MCF 10A (cell line): ENCODE data around the gene DDN. TPM values are rescaled to one million over a fixed set of nuclear protein-coding genes. Genes with fewer than 3 reads are reported as not detected.

ENCODE experiments used
- BruUV-seq: library from RNA; stranded (reverse); fragments of 400-500 nt; replicated peaks from 2 replicates; lab custom pipeline; 2021; lab: Mats Ljungman, UMichigan
- CTCF ChIA-PET: fragments of 300-600 bp; sonication (Branson Sonifier 250); formaldehyde crosslinking; extraction: SDS; loops from one replicate; lab custom pipeline; 2021; ENCODE audit warnings: antibody characterized with exemption, inconsistent platforms; lab: Yijun Ruan, JAX
- POLR2A ChIA-PET: fragments of 300-600, 350-650 bp; sonication (Branson Sonifier 250); formaldehyde crosslinking; extraction: SDS; loops from one replicate; lab custom pipeline; 2020; ENCODE audit warnings: antibody characterized with exemption, inconsistent platforms; lab: Yijun Ruan, JAX
- DNase-seq: peaks from one replicate; pipeline ENCODE4 v3.0.0-alpha.2; 2018; ENCODE audit not compliant: unreplicated experiment
- H3K27ac Mint-ChIP-seq: one replicate; pipeline ENCODE4 v1.8.0; 2022; ENCODE audit warnings: mild to moderate bottlenecking, low read depth, mixed read lengths; ENCODE audit not compliant: unreplicated experiment
- H3K27me3 Mint-ChIP-seq: one replicate; pipeline ENCODE4 v1.8.0; 2022; ENCODE audit warnings: mixed read lengths; ENCODE audit not compliant: insufficient read depth, unreplicated experiment
- H3K36me3 Mint-ChIP-seq: one replicate; pipeline ENCODE4 v1.8.0; 2022; ENCODE audit warnings: mild to moderate bottlenecking, moderate library complexity, mixed read lengths; ENCODE audit not compliant: insufficient read depth, unreplicated experiment
- H3K4me1 Mint-ChIP-seq: one replicate; pipeline ENCODE4 v1.8.0; 2022; ENCODE audit warnings: mixed read lengths; ENCODE audit not compliant: insufficient read depth, unreplicated experiment
- H3K4me3 Mint-ChIP-seq: one replicate; pipeline ENCODE4 v1.8.0; 2022; ENCODE audit warnings: mild to moderate bottlenecking, moderate library complexity, mixed read lengths; ENCODE audit not compliant: unreplicated experiment
- H3K9me3 Mint-ChIP-seq: one replicate; pipeline ENCODE4 v1.8.0; 2022; ENCODE audit warnings: mixed read lengths; ENCODE audit not compliant: unreplicated experiment
- intact Hi-C: fragments of 100-400 bp; cut with micrococcal nuclease; formaldehyde crosslinking; loops from 2 replicates; pipeline ENCODE4 v1.14.1; 2022
- total RNA-seq: library from RNA; stranded (reverse); gene quantifications from 2 replicates; pipeline ENCODE4 v1.2.3, GENCODE V29; 2022
- TF ChIP-seq, protein P1 (sequence below): fragments of 200-600 bp; IDR thresholded peaks from one replicate; pipeline ENCODE4 v1.8.0; 2022; ENCODE audit warnings: antibody characterized with exemption, mild to moderate bottlenecking; ENCODE audit not compliant: unreplicated experiment

The DDN gene
- total RNA-seq, 1 experiment from 2014 or later, result 0.28 TPM

DNA sequence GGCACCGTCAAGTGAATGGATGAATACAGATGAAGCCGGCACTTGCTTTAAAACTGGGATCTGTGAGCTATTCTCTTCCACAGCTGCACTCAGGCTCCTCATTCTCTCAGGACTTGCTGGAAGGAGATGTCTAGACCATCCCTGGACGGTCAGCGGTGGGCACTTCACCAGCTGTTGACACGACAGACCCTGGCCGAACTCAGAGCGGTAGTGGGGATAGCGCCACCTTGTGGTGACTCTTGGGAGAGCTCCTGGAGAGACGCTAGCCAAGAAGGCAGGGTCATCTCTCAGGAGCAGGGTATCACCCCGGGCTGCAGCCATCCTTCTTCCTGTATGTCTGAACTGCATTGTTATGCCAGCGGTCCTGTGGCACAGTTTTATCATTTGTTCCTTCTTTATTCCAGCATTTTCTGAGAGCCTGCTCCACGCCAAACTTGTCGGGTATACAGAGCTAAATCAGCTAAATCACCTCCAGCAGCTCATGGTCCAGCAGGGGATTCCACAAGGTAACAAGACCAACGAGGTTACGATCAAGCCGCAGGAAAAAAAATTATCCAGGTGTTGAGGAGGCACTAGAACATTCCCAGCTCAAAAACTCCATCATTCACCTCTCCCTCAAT lies 11.0 kb downstream of the DDN start:
- intact Hi-C loops, result no loop called here
- H3K9me3 Mint-ChIP-seq, result no peaks in the 10 kb centered on the region
- H3K27ac Mint-ChIP-seq, result no peak overlapping the region
- ChIA-PET POLR2A (interaction anchor here (1.6 to 1.7 kb wide), 2 partner anchors 32 to 136 kb away, joined by 5 to 11 read pairs; partner anchors contain the start of gene DDX23), CTCF (interaction anchor here (0.6 to 4.5 kb wide), 53 partner anchors 9 to 635 kb away, joined by 3 to 54 read pairs (median 5); partner anchors contain the start of genes ARF3, DDX23, PRPF40B and RND1)
- DNase-seq, result peak; percentile 60
- no peak overlapping the region for H3K4me3 Mint-ChIP-seq
- no TSS peak for BruUV-seq
- TF ChIP-seq, protein P1, sequence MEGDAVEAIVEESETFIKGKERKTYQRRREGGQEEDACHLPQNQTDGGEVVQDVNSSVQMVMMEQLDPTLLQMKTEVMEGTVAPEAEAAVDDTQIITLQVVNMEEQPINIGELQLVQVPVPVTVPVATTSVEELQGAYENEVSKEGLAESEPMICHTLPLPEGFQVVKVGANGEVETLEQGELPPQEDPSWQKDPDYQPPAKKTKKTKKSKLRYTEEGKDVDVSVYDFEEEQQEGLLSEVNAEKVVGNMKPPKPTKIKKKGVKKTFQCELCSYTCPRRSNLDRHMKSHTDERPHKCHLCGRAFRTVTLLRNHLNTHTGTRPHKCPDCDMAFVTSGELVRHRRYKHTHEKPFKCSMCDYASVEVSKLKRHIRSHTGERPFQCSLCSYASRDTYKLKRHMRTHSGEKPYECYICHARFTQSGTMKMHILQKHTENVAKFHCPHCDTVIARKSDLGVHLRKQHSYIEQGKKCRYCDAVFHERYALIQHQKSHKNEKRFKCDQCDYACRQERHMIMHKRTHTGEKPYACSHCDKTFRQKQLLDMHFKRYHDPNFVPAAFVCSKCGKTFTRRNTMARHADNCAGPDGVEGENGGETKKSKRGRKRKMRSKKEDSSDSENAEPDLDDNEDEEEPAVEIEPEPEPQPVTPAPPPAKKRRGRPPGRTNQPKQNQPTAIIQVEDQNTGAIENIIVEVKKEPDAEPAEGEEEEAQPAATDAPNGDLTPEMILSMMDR, result peak; percentile 89
- H3K27me3 Mint-ChIP-seq, result peaks cover 61% of the 10 kb centered on the region
- no peaks in the 10 kb centered on the region for H3K4me1 Mint-ChIP-seq
- H3K36me3 Mint-ChIP-seq, result no peaks in the 10 kb centered on the region

DNA sequence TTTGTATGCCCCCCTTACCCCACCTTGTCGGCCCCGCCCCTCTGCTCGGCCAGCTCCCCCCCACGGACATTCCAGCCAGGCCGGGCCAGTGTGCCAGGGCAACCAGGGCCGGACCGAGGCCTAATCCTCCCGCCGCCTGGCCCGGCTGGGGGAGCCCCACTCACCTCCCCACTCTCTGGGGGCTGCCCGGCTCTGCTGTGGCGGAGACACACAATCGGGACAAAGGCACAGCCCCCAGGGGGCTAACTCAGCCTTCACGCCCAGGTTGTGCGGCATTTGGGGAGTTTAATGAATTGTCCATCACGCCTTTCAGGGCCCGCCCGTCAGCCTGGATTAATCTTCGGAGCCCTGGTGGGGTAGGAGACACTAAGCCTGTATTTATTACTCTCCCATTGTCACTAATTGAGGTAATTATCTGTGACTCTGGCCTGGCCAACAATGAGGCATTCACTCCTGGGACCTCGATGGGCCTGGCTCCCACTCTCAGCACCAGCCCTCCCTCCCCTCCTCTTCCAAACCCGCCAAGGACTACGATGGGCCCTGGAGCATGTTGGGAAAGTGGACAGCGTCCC lies 12.4 kb downstream of the DDN start:
- intact Hi-C loops, result no loop called here

DNA sequence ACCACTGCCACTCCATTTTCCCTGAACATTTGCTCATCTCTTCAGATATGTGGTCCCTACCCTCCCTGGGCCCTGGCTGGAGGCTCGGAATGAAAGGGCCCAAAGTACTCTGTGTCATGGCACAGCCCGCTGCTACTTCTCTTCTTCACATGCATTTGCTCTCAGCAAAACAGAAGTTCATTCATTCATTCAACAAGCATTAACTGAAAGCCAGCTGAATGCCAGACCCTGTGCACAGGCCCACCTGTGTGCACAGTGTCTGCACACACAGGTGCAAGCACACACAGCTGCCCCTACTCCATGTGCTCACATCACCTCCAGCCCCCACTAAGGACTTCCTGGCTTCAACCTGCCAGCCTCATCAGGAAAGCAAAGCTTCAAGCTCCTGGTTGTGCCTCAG lies 13.3 kb downstream of the DDN start:
- no TSS peak for BruUV-seq
- Mint-ChIP-seq H3K9me3 (no peaks in the 10 kb centered on the region), H3K4me1 (no peaks in the 10 kb centered on the region), H3K27ac (no peak overlapping the region), H3K4me3 (no peak overlapping the region), H3K27me3 (peaks cover 83% of the 10 kb centered on the region), H3K36me3 (peaks cover 6% of the 10 kb centered on the region)
- CTCF ChIA-PET, result interaction anchor here (0.6 to 3.9 kb wide), 4 partner anchors 8 to 205 kb away, joined by 3 to 37 read pairs (median 4); partner anchors contain the start of genes DDX23 and WNT1
- intact Hi-C loops, result no loop called here
- TF ChIP-seq, protein P1, result no peak
- DNase-seq, result no peak
- POLR2A ChIA-PET, result no interaction called here

More for the DNA sequence above, 12.4 kb downstream of the DDN start:
- Mint-ChIP-seq H3K27ac (no peak overlapping the region), H3K4me3 (no peak overlapping the region), H3K4me1 (no peaks in the 10 kb centered on the region), H3K9me3 (no peaks in the 10 kb centered on the region), H3K36me3 (peaks cover 1% of the 10 kb centered on the region), H3K27me3 (peaks cover 74% of the 10 kb centered on the region)
- POLR2A ChIA-PET, result no interaction called here
- CTCF ChIA-PET, result interaction anchor here (1.4 to 3.9 kb wide), 4 partner anchors 9 to 134 kb away, joined by 5 to 37 read pairs (median 10); partner anchors contain the start of genes DDX23 and WNT1
- no peak for DNase-seq
- TF ChIP-seq, protein P1, result no peak
- BruUV-seq, result no TSS peak

DNA sequence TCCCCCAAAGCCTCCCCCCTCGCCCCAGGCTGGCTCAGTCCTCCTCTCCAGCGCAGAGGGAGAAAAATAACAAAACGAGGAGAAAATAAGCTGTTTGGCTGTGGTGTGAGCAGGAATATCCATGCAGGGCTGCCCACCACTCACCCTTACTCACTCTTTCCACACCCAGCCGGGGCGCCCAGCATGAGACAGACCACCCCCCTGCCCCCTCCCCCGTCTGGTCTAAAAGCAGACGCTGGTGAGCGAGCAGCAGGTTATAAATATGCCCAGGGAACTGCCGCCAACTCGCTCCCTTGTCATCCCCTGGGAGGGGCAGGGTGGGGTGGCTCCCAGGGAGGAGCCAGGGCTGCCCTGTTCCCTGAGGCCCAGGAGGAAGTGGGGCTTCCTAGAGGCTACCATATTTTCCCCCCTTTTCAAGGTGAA lies 13.7 kb downstream of the DDN start:
- no TSS peak for BruUV-seq
- no peaks in the 10 kb centered on the region for H3K9me3 Mint-ChIP-seq
- no peak for DNase-seq
- TF ChIP-seq, protein P1, result no peak
- CTCF ChIA-PET, result interaction anchor here (1.1 to 3.9 kb wide), 3 partner anchors 8 to 133 kb away, joined by 4 to 37 read pairs (median 5); partner anchors contain the start of genes DDX23 and WNT1
- POLR2A ChIA-PET, result no interaction called here
- H3K36me3 Mint-ChIP-seq, result peaks cover 6% of the 10 kb centered on the region
- H3K4me1 Mint-ChIP-seq, result no peaks in the 10 kb centered on the region
- intact Hi-C loops, result no loop called here
- H3K27ac Mint-ChIP-seq, result no peak overlapping the region
- no peak overlapping the region for H3K4me3 Mint-ChIP-seq
- H3K27me3 Mint-ChIP-seq, result peaks cover 86% of the 10 kb centered on the region
